HepG2 (cell line): ENCODE data around the gene ARMC3. TPM values are rescaled to one million over a fixed set of nuclear protein-coding genes. Genes with fewer than 3 reads are reported as not detected.
A peak's percentile ranks its signal among the peaks of the same experiment; 100 is the strongest.

Source experiments
- CCAR2 ChIP-seq: fragments of 200-400 bp; formaldehyde crosslinking; optimal IDR thresholded peaks from 2 replicates; pipeline ENCODE3; 2018; ENCODE audit warnings: low read depth, mild to moderate bottlenecking, low read length, moderate library complexity
- EZH2 ChIP-seq: conservative IDR thresholded peaks from 2 replicates; pipeline ENCODE4 v1.6.1; 2012; ENCODE audit warnings: mild to moderate bottlenecking, low read depth, low read length, moderate library complexity
- HDAC2 ChIP-seq: sonication (generic); formaldehyde crosslinking; IDR thresholded peaks from 2 replicates; pipeline ENCODE4 v1.4.0; 2020; ENCODE audit warnings: missing genetic modification reagents
- HMG20B ChIP-seq: conservative IDR thresholded peaks from 2 replicates; pipeline ENCODE4 v1.6.1; 2016; ENCODE audit warnings: missing genetic modification reagents, missing compliant biosample characterization
- KDM2A ChIP-seq: sonication (generic); formaldehyde crosslinking; IDR thresholded peaks from 2 replicates; pipeline ENCODE4 v1.4.0; 2020; ENCODE audit warnings: low read depth, missing genetic modification reagents, borderline replicate concordance
- MEIS2 ChIP-seq: sonication (generic); formaldehyde crosslinking; IDR thresholded peaks from 2 replicates; pipeline ENCODE4 v1.9.0; 2021; ENCODE audit warnings: mild to moderate bottlenecking, missing genetic modification reagents
- MIXL1 ChIP-seq: IDR thresholded peaks from 2 replicates; pipeline ENCODE4 v1.6.1; 2016
- NKX3-1 ChIP-seq: sonication (generic); formaldehyde crosslinking; IDR thresholded peaks from 2 replicates; pipeline ENCODE4 v1.5.0; 2020; ENCODE audit warnings: missing genetic modification reagents
- RBFOX2 ChIP-seq: fragments of 200-400 bp; formaldehyde crosslinking; IDR thresholded peaks from 2 replicates; pipeline ENCODE4 v1.6.1; 2017; ENCODE audit warnings: low read depth, mild to moderate bottlenecking, low read length
- ZBTB7B ChIP-seq: sonication (generic); formaldehyde crosslinking; IDR thresholded peaks from 2 replicates; pipeline ENCODE4 v1.4.0; 2020; ENCODE audit warnings: missing genetic modification reagents
- ZNF317 ChIP-seq: sonication (generic); formaldehyde crosslinking; IDR thresholded peaks from 2 replicates; pipeline ENCODE4 v1.5.0; 2020; ENCODE audit warnings: mild to moderate bottlenecking, missing genetic modification reagents
- ZNF605 ChIP-seq: sonication (generic); formaldehyde crosslinking; IDR thresholded peaks from 2 replicates; pipeline ENCODE4 v1.8.0; 2022; ENCODE audit warnings: mild to moderate bottlenecking, missing genetic modification reagents
- ZNF713 ChIP-seq: sonication (generic); formaldehyde crosslinking; IDR thresholded peaks from 2 replicates; pipeline ENCODE4 v1.4.0; 2020; ENCODE audit warnings: mild to moderate bottlenecking, missing genetic modification reagents
- ZNF776 ChIP-seq: sonication (generic); formaldehyde crosslinking; IDR thresholded peaks from 2 replicates; pipeline ENCODE4 v1.4.0; 2020; ENCODE audit warnings: mild to moderate bottlenecking, missing genetic modification reagents
- ZNF780A ChIP-seq: sonication (generic); formaldehyde crosslinking; IDR thresholded peaks from 2 replicates; pipeline ENCODE4 v1.8.0; 2022; ENCODE audit warnings: mild to moderate bottlenecking, missing genetic modification reagents, moderate library complexity
- polyA plus RNA-seq, 8 experiments: library from polyadenylated mRNA; depleted of rRNA in 3 of 8; stranded (reverse) in 7 of 8; unstranded in 1 of 8; fragments of >200 nt; fragmentation: Illumina TruSeq in 4 of 8; extraction: Trizol in 4 of 8; gene quantifications; 2 replicates each; pipeline versions ENCODE4 v1.2.1 to v1.2.3, GENCODE V29; 2011 to 2016; ENCODE audit warnings: low read depth in 4 of 8, missing spikeins in 1 of 8, mixed read lengths in 1 of 8; ENCODE audit not compliant: insufficient read depth in 1 of 8
- total RNA-seq, 5 experiments: library from RNA; depleted of rRNA; stranded (reverse); fragments of >200 nt; fragmentation: Illumina TruSeq; extraction: Trizol; gene quantifications; 2 replicates each; pipeline ENCODE4 v1.2.3, GENCODE V29; 2016; ENCODE audit warnings: low read depth in 1 of 5
- TF ChIP-seq, protein P1 (sequence below): fragments of 450-650 bp; IDR thresholded peaks from 2 replicates; pipeline ENCODE4 v1.6.1; 2016
- TF ChIP-seq, protein P2 (sequence below): sonication (generic); formaldehyde crosslinking; IDR thresholded peaks from 2 replicates; pipeline ENCODE4 v1.8.0; 2022; ENCODE audit warnings: missing genetic modification reagents, mild to moderate bottlenecking, moderate library complexity, borderline replicate concordance
- TF ChIP-seq, protein P3 (sequence below): IDR thresholded peaks from 2 replicates; pipeline ENCODE4 v1.6.1; 2016; ENCODE audit warnings: low read depth, control low read depth
- TF ChIP-seq, protein P4 (sequence below): sonication (generic); formaldehyde crosslinking; IDR thresholded peaks from 2 replicates; pipeline ENCODE4 v1.4.0; 2020; ENCODE audit warnings: missing genetic modification reagents, mild to moderate bottlenecking, borderline replicate concordance
- TF ChIP-seq, protein P5 (sequence below): sonication (generic); formaldehyde crosslinking; IDR thresholded peaks from 2 replicates; pipeline ENCODE4 v1.4.0; 2020; ENCODE audit warnings: missing genetic modification reagents

Gene ARMC3
- total and polyA plus RNA-seq, 2 of the 13 experiments (the other 11 are each of a cell fraction or from before 2014, with no cell fraction given) = not detected

DNA sequence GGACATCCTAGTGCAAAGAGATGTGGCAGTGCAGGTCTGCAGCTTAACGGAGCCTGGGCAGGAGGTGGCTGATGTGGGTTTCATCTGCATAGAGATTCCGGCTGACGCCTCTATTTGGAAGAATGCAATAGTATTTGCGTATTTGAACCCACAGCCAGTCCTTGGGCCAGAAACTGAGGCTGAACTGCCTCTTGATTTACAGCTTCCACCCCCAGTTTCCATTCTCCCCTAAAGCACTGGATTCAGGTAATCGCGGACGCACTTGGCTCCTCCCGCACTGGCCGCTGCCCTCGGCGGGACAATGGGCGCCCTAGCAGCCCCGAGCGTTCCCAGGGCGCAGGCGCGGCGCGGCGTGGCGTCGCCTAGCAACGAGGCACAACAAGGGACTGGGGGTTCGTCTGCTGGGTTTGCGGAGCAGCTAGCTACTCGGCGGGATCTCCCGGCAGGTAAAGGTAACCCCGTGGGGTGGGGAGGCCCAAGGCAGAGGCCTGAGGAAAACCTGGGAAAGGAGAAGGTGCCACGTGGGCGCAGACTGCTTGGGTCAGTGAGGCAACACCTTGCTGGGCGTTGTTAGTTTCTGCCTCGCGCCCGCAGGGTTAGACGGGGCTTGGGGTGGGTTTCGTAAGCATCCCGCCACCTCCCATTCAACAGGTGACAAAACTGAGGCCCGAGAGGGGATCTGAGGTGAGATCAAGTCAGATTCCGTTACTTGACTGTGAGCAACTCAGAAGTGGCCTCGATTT lies at the start of gene ARMC3 (continued):
- TF ChIP-seq, protein P1, sequence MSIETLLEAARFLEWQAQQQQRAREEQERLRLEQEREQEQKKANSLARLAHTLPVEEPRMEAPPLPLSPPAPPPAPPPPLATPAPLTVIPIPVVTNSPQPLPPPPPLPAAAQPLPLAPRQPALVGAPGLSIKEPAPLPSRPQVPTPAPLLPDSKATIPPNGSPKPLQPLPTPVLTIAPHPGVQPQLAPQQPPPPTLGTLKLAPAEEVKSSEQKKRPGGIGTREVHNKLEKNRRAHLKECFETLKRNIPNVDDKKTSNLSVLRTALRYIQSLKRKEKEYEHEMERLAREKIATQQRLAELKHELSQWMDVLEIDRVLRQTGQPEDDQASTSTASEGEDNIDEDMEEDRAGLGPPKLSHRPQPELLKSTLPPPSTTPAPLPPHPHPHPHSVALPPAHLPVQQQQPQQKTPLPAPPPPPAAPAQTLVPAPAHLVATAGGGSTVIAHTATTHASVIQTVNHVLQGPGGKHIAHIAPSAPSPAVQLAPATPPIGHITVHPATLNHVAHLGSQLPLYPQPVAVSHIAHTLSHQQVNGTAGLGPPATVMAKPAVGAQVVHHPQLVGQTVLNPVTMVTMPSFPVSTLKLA = peak; percentile 27; the same call in 1 of the 2 replicates
- TF ChIP-seq ZNF780A (CRISPR knock-in tag) (no peak), ZBTB7B (no peak), ZNF317 (no peak), ZNF713 (CRISPR knock-in tag) (no peak), KDM2A (peak; percentile 39; the same call in 1 of the 2 replicates), RBFOX2 (no peak), NKX3-1 (no peak), CCAR2 (no peak), EZH2 (no peak), ZNF776 (no peak), HDAC2 (no peak), ZNF605 (CRISPR knock-in tag) (no peak), MEIS2 (CRISPR knock-in tag) (no peak), MIXL1 (CRISPR knock-in tag) (no peak), HMG20B (no peak)
- TF ChIP-seq, protein P2, sequence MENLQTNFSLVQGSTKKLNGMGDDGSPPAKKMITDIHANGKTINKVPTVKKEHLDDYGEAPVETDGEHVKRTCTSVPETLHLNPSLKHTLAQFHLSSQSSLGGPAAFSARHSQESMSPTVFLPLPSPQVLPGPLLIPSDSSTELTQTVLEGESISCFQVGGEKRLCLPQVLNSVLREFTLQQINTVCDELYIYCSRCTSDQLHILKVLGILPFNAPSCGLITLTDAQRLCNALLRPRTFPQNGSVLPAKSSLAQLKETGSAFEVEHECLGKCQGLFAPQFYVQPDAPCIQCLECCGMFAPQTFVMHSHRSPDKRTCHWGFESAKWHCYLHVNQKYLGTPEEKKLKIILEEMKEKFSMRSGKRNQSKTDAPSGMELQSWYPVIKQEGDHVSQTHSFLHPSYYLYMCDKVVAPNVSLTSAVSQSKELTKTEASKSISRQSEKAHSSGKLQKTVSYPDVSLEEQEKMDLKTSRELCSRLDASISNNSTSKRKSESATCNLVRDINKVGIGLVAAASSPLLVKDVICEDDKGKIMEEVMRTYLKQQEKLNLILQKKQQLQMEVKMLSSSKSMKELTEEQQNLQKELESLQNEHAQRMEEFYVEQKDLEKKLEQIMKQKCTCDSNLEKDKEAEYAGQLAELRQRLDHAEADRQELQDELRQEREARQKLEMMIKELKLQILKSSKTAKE = no peak
- TF ChIP-seq, protein P3, sequence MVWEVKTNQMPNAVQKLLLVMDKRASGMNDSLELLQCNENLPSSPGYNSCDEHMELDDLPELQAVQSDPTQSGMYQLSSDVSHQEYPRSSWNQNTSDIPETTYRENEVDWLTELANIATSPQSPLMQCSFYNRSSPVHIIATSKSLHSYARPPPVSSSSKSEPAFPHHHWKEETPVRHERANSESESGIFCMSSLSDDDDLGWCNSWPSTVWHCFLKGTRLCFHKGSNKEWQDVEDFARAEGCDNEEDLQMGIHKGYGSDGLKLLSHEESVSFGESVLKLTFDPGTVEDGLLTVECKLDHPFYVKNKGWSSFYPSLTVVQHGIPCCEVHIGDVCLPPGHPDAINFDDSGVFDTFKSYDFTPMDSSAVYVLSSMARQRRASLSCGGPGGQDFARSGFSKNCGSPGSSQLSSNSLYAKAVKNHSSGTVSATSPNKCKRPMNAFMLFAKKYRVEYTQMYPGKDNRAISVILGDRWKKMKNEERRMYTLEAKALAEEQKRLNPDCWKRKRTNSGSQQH = no peak
- TF ChIP-seq, protein P4, sequence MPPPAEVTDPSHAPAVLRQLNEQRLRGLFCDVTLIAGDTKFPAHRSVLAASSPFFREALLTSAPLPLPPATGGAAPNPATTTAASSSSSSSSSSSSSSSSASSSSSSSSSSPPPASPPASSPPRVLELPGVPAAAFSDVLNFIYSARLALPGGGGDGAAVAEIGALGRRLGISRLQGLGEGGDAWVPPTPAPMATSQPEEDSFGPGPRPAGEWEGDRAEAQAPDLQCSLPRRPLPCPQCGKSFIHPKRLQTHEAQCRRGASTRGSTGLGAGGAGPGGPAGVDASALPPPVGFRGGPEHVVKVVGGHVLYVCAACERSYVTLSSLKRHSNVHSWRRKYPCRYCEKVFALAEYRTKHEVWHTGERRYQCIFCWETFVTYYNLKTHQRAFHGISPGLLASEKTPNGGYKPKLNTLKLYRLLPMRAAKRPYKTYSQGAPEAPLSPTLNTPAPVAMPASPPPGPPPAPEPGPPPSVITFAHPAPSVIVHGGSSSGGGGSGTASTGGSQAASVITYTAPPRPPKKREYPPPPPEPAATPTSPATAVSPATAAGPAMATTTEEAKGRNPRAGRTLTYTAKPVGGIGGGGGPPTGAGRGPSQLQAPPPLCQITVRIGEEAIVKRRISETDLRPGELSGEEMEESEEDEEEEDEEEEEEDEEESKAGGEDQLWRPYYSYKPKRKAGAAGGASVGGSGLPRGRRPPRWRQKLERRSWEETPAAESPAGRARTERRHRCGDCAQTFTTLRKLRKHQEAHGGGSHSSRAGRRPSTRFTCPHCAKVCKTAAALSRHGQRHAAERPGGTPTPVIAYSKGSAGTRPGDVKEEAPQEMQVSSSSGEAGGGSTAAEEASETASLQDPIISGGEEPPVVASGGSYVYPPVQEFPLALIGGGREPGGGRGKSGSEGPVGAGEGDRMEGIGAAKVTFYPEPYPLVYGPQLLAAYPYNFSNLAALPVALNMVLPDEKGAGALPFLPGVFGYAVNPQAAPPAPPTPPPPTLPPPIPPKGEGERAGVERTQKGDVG (CRISPR knock-in tag) = no peak
- TF ChIP-seq, protein P5, sequence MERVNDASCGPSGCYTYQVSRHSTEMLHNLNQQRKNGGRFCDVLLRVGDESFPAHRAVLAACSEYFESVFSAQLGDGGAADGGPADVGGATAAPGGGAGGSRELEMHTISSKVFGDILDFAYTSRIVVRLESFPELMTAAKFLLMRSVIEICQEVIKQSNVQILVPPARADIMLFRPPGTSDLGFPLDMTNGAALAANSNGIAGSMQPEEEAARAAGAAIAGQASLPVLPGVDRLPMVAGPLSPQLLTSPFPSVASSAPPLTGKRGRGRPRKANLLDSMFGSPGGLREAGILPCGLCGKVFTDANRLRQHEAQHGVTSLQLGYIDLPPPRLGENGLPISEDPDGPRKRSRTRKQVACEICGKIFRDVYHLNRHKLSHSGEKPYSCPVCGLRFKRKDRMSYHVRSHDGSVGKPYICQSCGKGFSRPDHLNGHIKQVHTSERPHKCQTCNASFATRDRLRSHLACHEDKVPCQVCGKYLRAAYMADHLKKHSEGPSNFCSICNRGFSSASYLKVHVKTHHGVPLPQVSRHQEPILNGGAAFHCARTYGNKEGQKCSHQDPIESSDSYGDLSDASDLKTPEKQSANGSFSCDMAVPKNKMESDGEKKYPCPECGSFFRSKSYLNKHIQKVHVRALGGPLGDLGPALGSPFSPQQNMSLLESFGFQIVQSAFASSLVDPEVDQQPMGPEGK (CRISPR knock-in tag) = 0 out of 2 replicates have a peak, but pooled peaks have one; percentile 18
